Gastrocnemius medialis (tissue), 4 donors: Measurements from ENCODE around the gene COG7.

Experiments
- POLR2A ChIP-seq, 2 donors: fragments of 450-650 bp; IDR thresholded peaks; one replicate each; pipeline ENCODE4 v1.6.1; 2017; ENCODE audit warnings: antibody characterized with exemption in 2 of 2, mild to moderate bottlenecking in 2 of 2, moderate library complexity in 2 of 2
- TF ChIP-seq, protein P1 (sequence below), 5 experiments: fragments of 450-650 bp in 3 of 5; fragments of 200-600 bp in 2 of 5; sonication (generic) in 2 of 5; IDR thresholded peaks in 4 of 5; conservative IDR thresholded peaks in 1 of 5; 1 replicate in 4 of 5; 2 replicates in 1 of 5; pipeline ENCODE4 v1.5.1; 2016 to 2019; ENCODE audit warnings: antibody characterized with exemption in 5 of 5, mild to moderate bottlenecking in 3 of 5, moderate library complexity in 3 of 5

DNA sequence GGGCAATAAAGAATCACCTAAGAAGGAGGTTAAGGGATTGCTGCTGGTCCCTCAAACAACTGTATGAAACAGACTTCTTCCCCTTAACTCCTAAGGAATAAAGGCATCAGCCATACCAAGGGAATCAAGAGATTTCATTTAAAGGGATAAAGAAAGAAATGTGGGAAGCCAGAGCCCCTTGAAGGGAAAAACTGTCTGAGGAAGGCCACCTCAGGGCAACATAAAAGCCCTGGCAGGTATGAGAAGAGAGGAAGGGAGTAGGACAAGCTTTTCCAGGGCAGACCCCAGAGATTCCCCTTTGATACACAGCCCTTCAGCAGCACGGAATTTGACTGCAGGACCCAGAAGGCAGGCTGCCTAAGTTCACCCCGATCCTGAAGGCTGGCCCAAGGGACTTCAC is 43.5 kb downstream of the COG7 start:
- TF ChIP-seq, protein P1, sequence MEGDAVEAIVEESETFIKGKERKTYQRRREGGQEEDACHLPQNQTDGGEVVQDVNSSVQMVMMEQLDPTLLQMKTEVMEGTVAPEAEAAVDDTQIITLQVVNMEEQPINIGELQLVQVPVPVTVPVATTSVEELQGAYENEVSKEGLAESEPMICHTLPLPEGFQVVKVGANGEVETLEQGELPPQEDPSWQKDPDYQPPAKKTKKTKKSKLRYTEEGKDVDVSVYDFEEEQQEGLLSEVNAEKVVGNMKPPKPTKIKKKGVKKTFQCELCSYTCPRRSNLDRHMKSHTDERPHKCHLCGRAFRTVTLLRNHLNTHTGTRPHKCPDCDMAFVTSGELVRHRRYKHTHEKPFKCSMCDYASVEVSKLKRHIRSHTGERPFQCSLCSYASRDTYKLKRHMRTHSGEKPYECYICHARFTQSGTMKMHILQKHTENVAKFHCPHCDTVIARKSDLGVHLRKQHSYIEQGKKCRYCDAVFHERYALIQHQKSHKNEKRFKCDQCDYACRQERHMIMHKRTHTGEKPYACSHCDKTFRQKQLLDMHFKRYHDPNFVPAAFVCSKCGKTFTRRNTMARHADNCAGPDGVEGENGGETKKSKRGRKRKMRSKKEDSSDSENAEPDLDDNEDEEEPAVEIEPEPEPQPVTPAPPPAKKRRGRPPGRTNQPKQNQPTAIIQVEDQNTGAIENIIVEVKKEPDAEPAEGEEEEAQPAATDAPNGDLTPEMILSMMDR (IDR thresholded peaks at IDR 0.05 in 4 of 5, conservative IDR thresholded peaks at IDR 0.05 in 1 of 5), result no peak
- no peak for TF ChIP-seq POLR2A (IDR thresholded peaks at IDR 0.05)
